MCF 10A (cell line): Measurements from ENCODE around the gene SERPINB3. TPM values are rescaled to one million over a fixed set of nuclear protein-coding genes. Genes with fewer than 3 reads are reported as not detected.

Experiments used
- BruUV-seq: library from RNA; stranded (reverse); fragments of 400-500 nt; replicated peaks from 2 replicates; lab custom pipeline; 2021; lab: Mats Ljungman, UMichigan
- CTCF ChIA-PET: fragments of 300-600 bp; sonication (Branson Sonifier 250); formaldehyde crosslinking; extraction: SDS; loops from one replicate; lab custom pipeline; 2021; ENCODE audit warnings: antibody characterized with exemption, inconsistent platforms; lab: Yijun Ruan, JAX
- POLR2A ChIA-PET: fragments of 300-600, 350-650 bp; sonication (Branson Sonifier 250); formaldehyde crosslinking; extraction: SDS; loops from one replicate; lab custom pipeline; 2020; ENCODE audit warnings: antibody characterized with exemption, inconsistent platforms; lab: Yijun Ruan, JAX
- DNase-seq: peaks from one replicate; pipeline ENCODE4 v3.0.0-alpha.2; 2018; ENCODE audit not compliant: unreplicated experiment
- H3K27ac Mint-ChIP-seq: one replicate; pipeline ENCODE4 v1.8.0; 2022; ENCODE audit warnings: mild to moderate bottlenecking, low read depth, mixed read lengths; ENCODE audit not compliant: unreplicated experiment
- H3K27me3 Mint-ChIP-seq: one replicate; pipeline ENCODE4 v1.8.0; 2022; ENCODE audit warnings: mixed read lengths; ENCODE audit not compliant: insufficient read depth, unreplicated experiment
- H3K36me3 Mint-ChIP-seq: one replicate; pipeline ENCODE4 v1.8.0; 2022; ENCODE audit warnings: mild to moderate bottlenecking, moderate library complexity, mixed read lengths; ENCODE audit not compliant: insufficient read depth, unreplicated experiment
- H3K4me1 Mint-ChIP-seq: one replicate; pipeline ENCODE4 v1.8.0; 2022; ENCODE audit warnings: mixed read lengths; ENCODE audit not compliant: insufficient read depth, unreplicated experiment
- H3K4me3 Mint-ChIP-seq: one replicate; pipeline ENCODE4 v1.8.0; 2022; ENCODE audit warnings: mild to moderate bottlenecking, moderate library complexity, mixed read lengths; ENCODE audit not compliant: unreplicated experiment
- H3K9me3 Mint-ChIP-seq: one replicate; pipeline ENCODE4 v1.8.0; 2022; ENCODE audit warnings: mixed read lengths; ENCODE audit not compliant: unreplicated experiment
- intact Hi-C: fragments of 100-400 bp; cut with micrococcal nuclease; formaldehyde crosslinking; loops from 2 replicates; pipeline ENCODE4 v1.14.1; 2022
- total RNA-seq: library from RNA; stranded (reverse); gene quantifications from 2 replicates; pipeline ENCODE4 v1.2.3, GENCODE V29; 2022
- TF ChIP-seq, protein P1 (sequence below): fragments of 200-600 bp; IDR thresholded peaks from one replicate; pipeline ENCODE4 v1.8.0; 2022; ENCODE audit warnings: antibody characterized with exemption, mild to moderate bottlenecking; ENCODE audit not compliant: unreplicated experiment

The SERPINB3 gene
- total RNA-seq, 1 experiment from 2014 or later = 0.28 TPM

DNA sequence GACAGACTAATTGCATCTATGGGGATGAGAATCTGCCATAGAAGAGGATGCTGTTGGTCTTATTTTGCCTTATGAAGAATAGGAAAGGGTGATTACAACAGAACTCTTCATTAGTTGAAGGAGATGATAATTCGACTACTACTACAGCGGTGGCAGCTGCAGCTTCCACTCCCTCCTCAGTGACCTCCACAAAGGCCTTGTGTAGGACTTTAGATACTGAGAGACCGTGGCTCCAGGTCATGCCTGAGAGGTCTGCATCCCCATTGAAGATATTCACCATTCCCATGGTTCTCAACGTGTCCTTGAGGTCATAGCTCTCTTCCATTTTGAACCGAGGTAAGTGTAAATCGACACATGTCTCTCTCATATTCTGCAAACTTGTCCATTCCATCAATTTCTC is 24.0 kb downstream of the SERPINB3 start:
- Mint-ChIP-seq H3K4me1 (peaks cover 8% of the 10 kb centered on the region), H3K27ac (no peak overlapping the region), H3K36me3 (no peaks in the 10 kb centered on the region), H3K9me3 (no peaks in the 10 kb centered on the region), H3K27me3 (no peaks in the 10 kb centered on the region), H3K4me3 (no peak overlapping the region)
- intact Hi-C loops = no loop called here
- ChIA-PET CTCF (no interaction called here), POLR2A (no interaction called here)
- DNase-seq = no peak
- TF ChIP-seq, protein P1, sequence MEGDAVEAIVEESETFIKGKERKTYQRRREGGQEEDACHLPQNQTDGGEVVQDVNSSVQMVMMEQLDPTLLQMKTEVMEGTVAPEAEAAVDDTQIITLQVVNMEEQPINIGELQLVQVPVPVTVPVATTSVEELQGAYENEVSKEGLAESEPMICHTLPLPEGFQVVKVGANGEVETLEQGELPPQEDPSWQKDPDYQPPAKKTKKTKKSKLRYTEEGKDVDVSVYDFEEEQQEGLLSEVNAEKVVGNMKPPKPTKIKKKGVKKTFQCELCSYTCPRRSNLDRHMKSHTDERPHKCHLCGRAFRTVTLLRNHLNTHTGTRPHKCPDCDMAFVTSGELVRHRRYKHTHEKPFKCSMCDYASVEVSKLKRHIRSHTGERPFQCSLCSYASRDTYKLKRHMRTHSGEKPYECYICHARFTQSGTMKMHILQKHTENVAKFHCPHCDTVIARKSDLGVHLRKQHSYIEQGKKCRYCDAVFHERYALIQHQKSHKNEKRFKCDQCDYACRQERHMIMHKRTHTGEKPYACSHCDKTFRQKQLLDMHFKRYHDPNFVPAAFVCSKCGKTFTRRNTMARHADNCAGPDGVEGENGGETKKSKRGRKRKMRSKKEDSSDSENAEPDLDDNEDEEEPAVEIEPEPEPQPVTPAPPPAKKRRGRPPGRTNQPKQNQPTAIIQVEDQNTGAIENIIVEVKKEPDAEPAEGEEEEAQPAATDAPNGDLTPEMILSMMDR = no peak
- no TSS peak for BruUV-seq

DNA sequence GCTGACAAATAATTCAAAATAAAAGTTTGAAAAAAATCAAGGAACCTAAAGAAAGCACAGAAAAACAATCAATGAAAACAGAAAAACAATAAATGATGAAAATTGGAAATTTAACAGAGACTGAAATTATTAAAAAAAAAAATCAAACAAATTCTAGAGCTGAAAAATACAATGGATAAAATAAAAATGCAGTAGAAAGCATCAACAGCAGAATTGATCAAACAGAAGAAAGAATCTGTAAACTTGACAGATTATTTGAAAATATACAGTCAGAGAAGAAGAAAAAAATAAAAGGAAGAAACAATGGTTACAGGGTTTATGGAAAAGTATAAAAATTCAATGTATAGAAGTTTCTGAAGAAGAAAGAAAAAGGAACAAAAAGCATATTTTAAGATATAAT is 33.9 kb downstream of the SERPINB3 start:
- H3K27ac Mint-ChIP-seq = no peak overlapping the region
- no peaks in the 10 kb centered on the region for H3K4me1 Mint-ChIP-seq
- H3K36me3 Mint-ChIP-seq = no peaks in the 10 kb centered on the region
- ChIA-PET CTCF (no interaction called here), POLR2A (interaction anchor here (0.9 kb wide), 1 partner anchor 12 kb away, joined by 4 read pairs; no protein-coding TSS in a partner anchor)
- no peak for DNase-seq
- H3K9me3 Mint-ChIP-seq = peaks cover 27% of the 10 kb centered on the region
- TF ChIP-seq, protein P1 = no peak
- BruUV-seq = no TSS peak
- H3K4me3 Mint-ChIP-seq = no peak overlapping the region
- intact Hi-C loops = no loop called here
- no peaks in the 10 kb centered on the region for H3K27me3 Mint-ChIP-seq

DNA sequence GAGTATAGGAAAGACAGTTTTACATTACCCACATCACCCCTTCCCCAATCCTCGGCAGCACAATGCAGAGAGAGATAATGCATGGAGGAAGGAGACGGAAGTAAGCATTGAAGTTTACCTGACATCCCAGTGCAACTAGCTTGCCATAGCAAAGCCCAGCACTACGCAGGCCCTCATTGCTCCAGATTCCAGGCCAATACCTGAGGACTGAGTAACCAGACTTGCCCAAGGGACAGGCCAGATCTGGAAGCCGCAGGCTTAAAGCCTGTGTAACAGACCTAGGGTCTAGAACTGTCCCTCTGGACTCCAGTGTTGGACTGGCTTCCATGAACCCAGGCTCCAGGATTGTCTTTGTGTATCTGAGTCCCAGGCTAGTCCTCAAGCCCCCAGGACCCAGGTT is 35.3 kb downstream of the SERPINB3 start:
- Mint-ChIP-seq H3K4me1 (no peaks in the 10 kb centered on the region), H3K27me3 (no peaks in the 10 kb centered on the region), H3K36me3 (no peaks in the 10 kb centered on the region), H3K4me3 (no peak overlapping the region), H3K9me3 (peaks cover 26% of the 10 kb centered on the region), H3K27ac (no peak overlapping the region)
- TF ChIP-seq, protein P1 = no peak
- BruUV-seq = no TSS peak
- ChIA-PET CTCF (no interaction called here), POLR2A (no interaction called here)
- DNase-seq = no peak
- intact Hi-C loops = no loop called here

DNA sequence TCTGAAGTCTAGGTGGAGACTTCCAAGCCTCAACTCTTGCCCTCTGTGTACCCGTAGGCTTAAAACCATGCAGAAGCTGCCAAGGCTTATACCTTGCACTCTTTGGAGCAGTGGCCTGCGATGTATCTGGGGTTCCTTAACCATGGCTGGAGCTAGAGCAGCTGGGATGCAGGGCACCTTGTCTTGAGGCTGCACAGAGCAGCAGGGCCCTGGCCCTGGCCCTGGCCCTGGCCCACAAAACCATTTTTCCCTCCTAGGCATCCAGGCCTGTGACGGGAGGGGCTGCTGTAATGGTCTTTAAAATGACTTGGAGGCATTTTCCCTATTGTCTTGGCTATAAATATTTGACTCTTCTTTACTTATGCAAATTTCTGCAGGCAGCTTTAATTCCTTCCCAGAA is 36.8 kb downstream of the SERPINB3 start:
- ChIA-PET CTCF (no interaction called here), POLR2A (no interaction called here)
- BruUV-seq = no TSS peak
- Mint-ChIP-seq H3K4me1 (no peaks in the 10 kb centered on the region), H3K27me3 (no peaks in the 10 kb centered on the region), H3K36me3 (no peaks in the 10 kb centered on the region), H3K9me3 (peaks cover 20% of the 10 kb centered on the region), H3K27ac (no peak overlapping the region), H3K4me3 (no peak overlapping the region)
- DNase-seq = no peak
- TF ChIP-seq, protein P1 = no peak
- intact Hi-C loops = no loop called here
